ENCODE results near the gene UBE2C. TPM values are rescaled to one million over a fixed set of nuclear protein-coding genes. Genes with fewer than 3 reads are reported as not detected.

Gene UBE2C
- total RNA-seq, 1 donor from 2014 or later: 69.0 TPM

- Mint-ChIP-seq H3K27ac (no peak overlapping the region), H3K4me3 (ENCODE audit: low read depth) (peak overlapping the region; percentile 68), H3K27me3 (peaks cover 3% of the 10 kb centered on the region), H3K4me1 (ENCODE audit: low read depth) (peaks cover 4% of the 10 kb centered on the region), H3K9me3 (ENCODE audit: low read depth) (no peaks in the 10 kb centered on the region), H3K36me3 (ENCODE audit: insufficient read depth) (peaks cover 3% of the 10 kb centered on the region)
- no peak for TF ChIP-seq CTCF (IDR thresholded peaks at IDR 0.05; ENCODE audit: unreplicated experiment)
- DNase-seq (ENCODE audit: low spot score, unreplicated experiment): no peak
These were observed 22.3 kb downstream of the UBE2C start for GRCh38 chr20:45834797-45835161.

GRCh38 chr20:45835329-45835765 is 22.9 kb downstream of the UBE2C start:
- Mint-ChIP-seq H3K36me3 (ENCODE audit: insufficient read depth) (peaks cover 3% of the 10 kb centered on the region), H3K4me3 (ENCODE audit: low read depth) (no peak overlapping the region), H3K4me1 (ENCODE audit: low read depth) (peaks cover 4% of the 10 kb centered on the region), H3K27ac (no peak overlapping the region), H3K27me3 (peaks cover 1% of the 10 kb centered on the region), H3K9me3 (ENCODE audit: low read depth) (no peaks in the 10 kb centered on the region)
- no peak for TF ChIP-seq CTCF (IDR thresholded peaks at IDR 0.05; ENCODE audit: unreplicated experiment)
- no peak for DNase-seq (ENCODE audit: low spot score, unreplicated experiment)

- Mint-ChIP-seq H3K9me3 (ENCODE audit: low read depth) (no peaks in the 10 kb centered on the region), H3K4me3 (ENCODE audit: low read depth) (no peak overlapping the region), H3K27ac (no peak overlapping the region), H3K27me3 (no peaks in the 10 kb centered on the region), H3K36me3 (ENCODE audit: insufficient read depth) (peaks cover 3% of the 10 kb centered on the region), H3K4me1 (ENCODE audit: low read depth) (peaks cover 4% of the 10 kb centered on the region)
- TF ChIP-seq CTCF (IDR thresholded peaks at IDR 0.05; ENCODE audit: unreplicated experiment): no peak
- no peak for DNase-seq (ENCODE audit: low spot score, unreplicated experiment)
These were observed 23.4 kb downstream of the UBE2C start for GRCh38 chr20:45835825-45836224.

- TF ChIP-seq CTCF (IDR thresholded peaks at IDR 0.05; ENCODE audit: unreplicated experiment): no peak
- Mint-ChIP-seq H3K4me3 (ENCODE audit: low read depth) (no peak overlapping the region), H3K9me3 (ENCODE audit: low read depth) (no peaks in the 10 kb centered on the region), H3K27me3 (no peaks in the 10 kb centered on the region), H3K36me3 (ENCODE audit: insufficient read depth) (peaks cover 3% of the 10 kb centered on the region), H3K27ac (no peak overlapping the region), H3K4me1 (ENCODE audit: low read depth) (peaks cover 4% of the 10 kb centered on the region)
- no peak for DNase-seq (ENCODE audit: low spot score, unreplicated experiment)
These were observed 24.4 kb downstream of the UBE2C start for GRCh38 chr20:45836841-45837240.

- Mint-ChIP-seq H3K9me3 (ENCODE audit: low read depth) (no peaks in the 10 kb centered on the region), H3K4me3 (ENCODE audit: low read depth) (no peak overlapping the region), H3K36me3 (ENCODE audit: insufficient read depth) (peaks cover 10% of the 10 kb centered on the region), H3K4me1 (ENCODE audit: low read depth) (no peaks in the 10 kb centered on the region), H3K27me3 (no peaks in the 10 kb centered on the region), H3K27ac (no peak overlapping the region)
- TF ChIP-seq CTCF (IDR thresholded peaks at IDR 0.05; ENCODE audit: unreplicated experiment): no peak
- no peak for DNase-seq (ENCODE audit: low spot score, unreplicated experiment)
These were observed 28.3 kb downstream of the UBE2C start for GRCh38 chr20:45840700-45841198.
